Thyroid gland (tissue), 4 donors: ENCODE measurements around the gene TGM2.

Experiments
- CTCF ChIP-seq, 6 experiments: fragments of 200-600 bp in 3 of 6; fragments of 450-650 bp in 3 of 6; sonication (generic) in 3 of 6; IDR thresholded peaks; one replicate each; pipeline ENCODE4 v1.5.1; 2016 to 2019; ENCODE audit warnings: antibody characterized with exemption in 6 of 6, mild to moderate bottlenecking in 2 of 6, inconsistent platforms in 1 of 6, moderate library complexity in 1 of 6
- POLR2A ChIP-seq, 2 donors: fragments of 450-650 bp; IDR thresholded peaks; one replicate each; pipeline ENCODE4 v1.6.1; 2017; ENCODE audit warnings: antibody characterized with exemption in 2 of 2, mild to moderate bottlenecking in 2 of 2, moderate library complexity in 1 of 2

GRCh38 chr20:38106461-38106860, 58.6 kb downstream of the TGM2 start:
- no peak for TF ChIP-seq CTCF (IDR thresholded peaks at IDR 0.05)
- no peak for TF ChIP-seq POLR2A (IDR thresholded peaks at IDR 0.05)
